NB4 (cell line): ENCODE measurements around the gene SYNGR4.

ENCODE experiments used
- DNase-seq: peaks from one replicate; pipeline ENCODE4 v3.0.0; 2010; ENCODE audit warnings: low read depth
- H3K4me3 ChIP-seq: one replicate; pipeline ENCODE4 v1.5.1; 2011; ENCODE audit warnings: mild to moderate bottlenecking, low read depth, low read length, moderate library complexity
- MAX ChIP-seq: IDR thresholded peaks from 2 replicates; pipeline ENCODE4 v1.6.1; 2011; ENCODE audit warnings: low read depth, low read length
- MYC ChIP-seq: IDR thresholded peaks from 2 replicates; pipeline ENCODE4 v1.6.1; 2011; ENCODE audit warnings: low read depth, low read length
- POLR2A ChIP-seq: IDR thresholded peaks from 2 replicates; pipeline ENCODE4 v1.6.1; 2011; ENCODE audit warnings: mild to moderate bottlenecking; ENCODE audit not compliant: insufficient read length; ENCODE audit errors: extremely low read depth
- TF ChIP-seq, protein P1 (sequence below): IDR thresholded peaks from one replicate; pipeline ENCODE4 v1.5.1; 2012; ENCODE audit warnings: low read depth, low read length

The SYNGR4 gene

DNA sequence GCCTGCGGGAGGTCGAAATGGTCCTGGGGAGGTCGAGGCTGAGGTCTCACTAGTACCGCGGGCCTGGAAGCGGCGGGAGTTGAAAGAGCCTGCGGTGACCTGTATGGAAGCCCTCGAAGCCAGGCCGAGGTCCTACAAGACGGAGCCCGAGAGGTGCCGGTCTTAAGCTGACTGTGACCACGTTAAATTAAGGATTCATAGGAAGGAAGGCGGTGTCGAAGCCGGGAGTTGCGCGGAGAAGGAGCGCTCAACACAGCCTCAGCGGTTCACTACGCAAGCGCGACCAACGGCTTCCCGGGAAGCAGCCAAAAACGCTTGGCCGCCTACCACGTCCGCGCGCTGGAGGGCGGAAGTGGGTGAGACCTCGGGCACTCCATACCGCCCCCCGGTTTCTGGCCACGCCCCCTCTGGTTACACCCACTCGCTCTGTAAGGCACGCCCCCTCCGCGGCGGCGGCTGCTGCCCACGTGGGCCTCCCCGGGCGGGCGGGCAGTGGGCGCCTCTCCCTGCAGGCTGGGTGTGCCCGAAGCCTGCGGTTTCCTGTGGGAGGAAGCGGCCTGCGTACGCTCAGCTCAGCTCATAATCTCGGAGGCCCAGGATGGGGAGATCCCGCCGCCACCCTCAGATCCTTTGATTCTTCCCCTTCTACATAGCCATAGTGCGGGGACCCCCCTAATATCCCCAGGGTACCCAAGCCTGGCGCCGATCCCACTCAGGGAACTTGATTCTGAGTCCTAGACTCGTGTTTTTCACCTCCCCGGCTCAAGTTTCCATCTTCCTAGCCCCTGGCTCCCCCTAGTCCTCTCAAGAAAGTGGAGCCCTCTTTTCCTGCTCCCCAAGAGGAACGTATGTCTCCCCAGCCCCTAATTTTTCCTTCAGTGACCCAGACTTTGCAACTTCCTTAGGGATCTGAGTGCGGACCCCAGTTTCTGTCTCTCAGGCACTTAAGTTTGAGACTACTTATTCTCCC lies 42.3 kb upstream of the SYNGR4 start:
- peak overlapping the region; percentile 82 for H3K4me3 ChIP-seq
- peak; percentile 100 for DNase-seq

GRCh38 chr19:48325265-48325910 lies 38.8 kb upstream of the SYNGR4 start, which contains the start of gene EMP3:
TSS of gene EMP3 (plus strand) at chr19:48325552. CDS start at chr19:48326845, 1,293 bp downstream.
- TF ChIP-seq MYC (no peak), POLR2A (no peak), MAX (no peak)
- TF ChIP-seq, protein P1, sequence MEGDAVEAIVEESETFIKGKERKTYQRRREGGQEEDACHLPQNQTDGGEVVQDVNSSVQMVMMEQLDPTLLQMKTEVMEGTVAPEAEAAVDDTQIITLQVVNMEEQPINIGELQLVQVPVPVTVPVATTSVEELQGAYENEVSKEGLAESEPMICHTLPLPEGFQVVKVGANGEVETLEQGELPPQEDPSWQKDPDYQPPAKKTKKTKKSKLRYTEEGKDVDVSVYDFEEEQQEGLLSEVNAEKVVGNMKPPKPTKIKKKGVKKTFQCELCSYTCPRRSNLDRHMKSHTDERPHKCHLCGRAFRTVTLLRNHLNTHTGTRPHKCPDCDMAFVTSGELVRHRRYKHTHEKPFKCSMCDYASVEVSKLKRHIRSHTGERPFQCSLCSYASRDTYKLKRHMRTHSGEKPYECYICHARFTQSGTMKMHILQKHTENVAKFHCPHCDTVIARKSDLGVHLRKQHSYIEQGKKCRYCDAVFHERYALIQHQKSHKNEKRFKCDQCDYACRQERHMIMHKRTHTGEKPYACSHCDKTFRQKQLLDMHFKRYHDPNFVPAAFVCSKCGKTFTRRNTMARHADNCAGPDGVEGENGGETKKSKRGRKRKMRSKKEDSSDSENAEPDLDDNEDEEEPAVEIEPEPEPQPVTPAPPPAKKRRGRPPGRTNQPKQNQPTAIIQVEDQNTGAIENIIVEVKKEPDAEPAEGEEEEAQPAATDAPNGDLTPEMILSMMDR, result no peak
- DNase-seq, result peak; percentile 99

More for the DNA sequence above, 42.3 kb upstream of the SYNGR4 start:
- TF ChIP-seq MYC (no peak), MAX (no peak), POLR2A (no peak)
- TF ChIP-seq, protein P1, result no peak

GRCh38 chr19:48329167-48329891 lies 34.8 kb upstream of the SYNGR4 start:
- peak overlapping the region; percentile 50 for H3K4me3 ChIP-seq
- DNase-seq, result peak; percentile 93

More at GRCh38 chr19:48325265-48325910, 38.8 kb upstream of the SYNGR4 start, which contains the start of gene EMP3:
- peak within 1 kb of the TSS; percentile 93 for H3K4me3 ChIP-seq

GRCh38 chr19:48330012-48330681 lies 34.0 kb upstream of the SYNGR4 start:
- peak; percentile 100 for DNase-seq
- TF ChIP-seq, protein P1, result peak; percentile 44
- TF ChIP-seq MAX, result peak; percentile 70
- TF ChIP-seq POLR2A, result peak; percentile 32
- peak; percentile 71 for TF ChIP-seq MYC
- peak overlapping the region; percentile 50 for H3K4me3 ChIP-seq

More at GRCh38 chr19:48329167-48329891, 34.8 kb upstream of the SYNGR4 start:
- TF ChIP-seq MYC (no peak), MAX (no peak), POLR2A (no peak)
- TF ChIP-seq, protein P1, result no peak

GRCh38 chr19:48332351-48332661 lies 31.9 kb upstream of the SYNGR4 start:
- peak overlapping the region; percentile 68 for H3K4me3 ChIP-seq
- DNase-seq, result no peak
- no peak for TF ChIP-seq POLR2A
- TF ChIP-seq, protein P1, result no peak
- TF ChIP-seq MYC, result no peak
